Stimulated activated CD8-positive, alpha-beta memory T cell treated with anti-CD3 and anti-CD28 coated beads, Interleukin-12 subunit alpha, Interleukin-12 subunit beta, amount 100 ng/mL, for 1 hour (primary cell): ENCODE data around the gene ELP5.

Source experiments
- DNase-seq: peaks from one replicate; pipeline ENCODE4 v3.0.0-alpha.2; 2020; ENCODE audit warnings: low read depth

ELP5 gene

DNA sequence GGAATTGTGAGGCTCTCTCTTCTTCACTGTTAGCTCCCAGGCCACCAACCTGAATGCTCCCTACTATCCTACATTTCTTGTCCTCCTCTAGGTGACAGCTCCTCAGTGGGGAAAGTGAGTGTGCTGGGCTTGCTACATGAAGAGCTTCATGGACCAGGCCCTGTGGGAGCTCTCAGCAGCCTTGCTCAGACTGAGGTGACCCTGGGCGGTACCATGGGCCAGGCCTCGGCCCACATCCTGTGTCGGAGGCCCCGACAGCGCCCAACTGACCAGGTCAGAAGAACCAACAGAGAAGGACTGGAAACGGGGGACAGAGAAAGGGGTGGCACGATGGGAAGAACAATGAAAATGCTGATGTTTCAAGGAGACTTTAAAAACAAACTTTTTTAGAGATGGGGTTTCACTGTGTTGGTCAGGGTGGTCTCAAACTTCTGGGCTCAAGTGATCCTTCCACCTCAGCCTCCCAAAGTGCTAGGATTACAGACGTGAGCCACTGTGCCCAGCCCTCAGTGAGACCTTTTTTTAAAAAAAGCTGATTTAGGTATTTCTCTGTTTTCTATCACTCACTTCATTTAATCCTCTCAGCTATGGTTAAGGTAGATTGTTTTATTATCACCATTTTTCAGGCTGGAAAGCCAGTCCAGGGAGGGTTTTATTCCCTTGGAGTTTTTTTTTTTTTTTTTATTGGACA lies 4.9 kb downstream of the ELP5 start:
- DNase-seq: no peak

DNA sequence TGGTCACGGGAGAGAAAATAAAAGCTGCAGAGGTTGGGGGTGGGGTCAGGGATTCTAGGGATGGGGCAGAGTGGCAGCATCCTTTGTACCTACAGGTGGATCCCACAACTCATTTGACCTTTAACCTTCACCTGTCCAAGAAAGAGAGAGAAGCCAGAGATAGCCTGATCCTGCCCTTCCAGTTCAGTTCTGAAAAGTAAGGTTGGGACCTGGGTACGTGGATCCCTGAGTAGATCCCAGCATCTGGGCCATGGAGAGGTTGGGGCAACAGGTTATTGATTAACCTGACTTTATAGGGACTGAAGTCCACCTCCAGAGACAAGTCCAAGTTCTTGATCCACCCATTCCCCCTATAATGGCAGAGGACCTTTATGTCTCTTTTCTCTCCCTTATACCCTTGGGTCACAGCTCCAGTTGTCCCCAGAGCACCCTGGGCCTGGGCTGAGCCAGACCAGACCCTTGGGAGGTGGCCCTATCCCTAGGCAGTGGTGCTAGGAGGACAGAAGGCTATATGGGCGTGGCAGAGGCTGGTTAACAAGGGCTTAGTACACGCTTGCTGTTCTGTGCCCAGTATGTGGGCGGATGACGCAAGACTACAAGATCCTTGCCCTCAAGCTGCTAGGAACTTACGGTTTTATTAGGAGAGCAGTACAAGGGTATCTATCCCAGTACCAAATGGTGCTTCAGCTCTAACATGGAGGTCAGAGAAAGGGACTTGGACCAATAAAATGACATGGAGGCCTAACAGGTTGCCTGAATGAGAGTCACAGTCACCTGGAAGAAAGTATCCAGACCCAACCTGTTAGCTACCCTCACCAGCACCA lies 6.9 kb downstream of the ELP5 start:
- no peak for DNase-seq

DNA sequence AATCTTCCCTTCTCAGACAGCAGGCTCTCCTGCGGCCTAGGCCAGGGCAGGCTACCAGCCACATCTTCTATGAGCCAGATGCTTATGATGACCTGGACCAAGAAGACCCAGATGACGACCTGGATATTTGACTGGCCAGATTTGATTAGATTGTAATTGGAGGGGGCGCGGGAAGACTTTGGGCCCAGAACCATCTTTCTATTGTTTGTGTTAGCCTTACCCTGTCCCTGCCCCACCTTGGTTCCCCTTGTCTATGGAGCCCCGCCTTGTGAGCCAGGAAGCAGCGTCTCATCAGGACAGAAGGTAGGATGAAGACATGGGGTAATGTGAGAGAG lies 7.5 kb downstream of the ELP5 start:
- no peak for DNase-seq

DNA sequence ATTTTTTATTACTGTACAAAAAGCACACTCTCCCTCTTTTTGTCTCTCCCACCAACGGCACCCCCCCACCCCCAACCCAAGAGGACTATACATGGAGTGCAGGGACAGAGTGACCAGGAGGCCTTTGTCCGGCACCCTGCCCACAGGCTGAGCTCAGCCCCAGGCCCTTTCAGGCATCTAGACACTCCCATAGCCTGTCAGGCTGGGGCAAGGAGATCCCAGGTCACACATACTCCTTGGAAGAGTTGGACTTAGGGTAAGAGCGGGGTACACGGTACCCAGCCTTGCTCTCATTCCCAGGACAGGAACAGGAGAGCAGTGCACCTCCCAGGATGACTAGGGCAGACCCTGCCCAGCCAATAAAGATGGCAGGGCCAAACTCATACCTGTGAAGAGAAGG lies 8.1 kb downstream of the ELP5 start:
- no peak for DNase-seq

DNA sequence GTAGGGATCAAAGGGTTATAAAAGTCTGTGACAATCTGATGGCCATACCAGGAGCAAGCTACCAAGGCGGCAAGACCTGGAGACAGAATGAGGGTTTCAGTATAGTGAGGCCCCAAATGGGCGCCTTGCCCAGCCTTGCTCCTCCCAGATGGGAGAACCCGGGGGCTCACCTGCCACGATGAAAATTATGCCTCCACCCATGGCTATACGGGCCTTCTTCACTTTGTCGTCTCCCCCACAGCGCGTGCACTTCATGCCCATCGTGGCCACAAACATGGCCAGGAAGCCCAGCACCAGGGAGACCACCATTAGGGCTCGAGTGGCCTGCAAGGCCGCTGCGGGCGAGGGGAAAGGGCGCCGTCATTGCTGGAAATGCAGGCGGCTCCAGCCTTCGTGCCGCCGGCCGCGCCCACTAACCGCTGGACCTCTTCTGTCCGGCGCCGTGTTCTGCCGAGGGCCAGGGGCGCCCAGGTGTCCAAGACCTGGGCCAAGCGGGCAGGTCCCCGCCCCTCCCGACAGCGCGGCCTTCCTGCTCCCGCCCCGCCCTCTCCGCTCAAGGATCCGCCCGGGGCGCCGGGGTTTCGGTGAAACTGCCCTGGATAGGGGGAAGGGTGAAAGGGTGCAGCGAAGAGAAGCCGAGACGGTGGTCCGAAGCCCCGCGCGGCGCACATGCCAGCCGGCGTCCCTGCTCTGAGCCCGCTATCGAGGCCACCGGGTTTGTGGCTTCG lies 8.8 kb downstream of the ELP5 start:
- DNase-seq: no peak

DNA sequence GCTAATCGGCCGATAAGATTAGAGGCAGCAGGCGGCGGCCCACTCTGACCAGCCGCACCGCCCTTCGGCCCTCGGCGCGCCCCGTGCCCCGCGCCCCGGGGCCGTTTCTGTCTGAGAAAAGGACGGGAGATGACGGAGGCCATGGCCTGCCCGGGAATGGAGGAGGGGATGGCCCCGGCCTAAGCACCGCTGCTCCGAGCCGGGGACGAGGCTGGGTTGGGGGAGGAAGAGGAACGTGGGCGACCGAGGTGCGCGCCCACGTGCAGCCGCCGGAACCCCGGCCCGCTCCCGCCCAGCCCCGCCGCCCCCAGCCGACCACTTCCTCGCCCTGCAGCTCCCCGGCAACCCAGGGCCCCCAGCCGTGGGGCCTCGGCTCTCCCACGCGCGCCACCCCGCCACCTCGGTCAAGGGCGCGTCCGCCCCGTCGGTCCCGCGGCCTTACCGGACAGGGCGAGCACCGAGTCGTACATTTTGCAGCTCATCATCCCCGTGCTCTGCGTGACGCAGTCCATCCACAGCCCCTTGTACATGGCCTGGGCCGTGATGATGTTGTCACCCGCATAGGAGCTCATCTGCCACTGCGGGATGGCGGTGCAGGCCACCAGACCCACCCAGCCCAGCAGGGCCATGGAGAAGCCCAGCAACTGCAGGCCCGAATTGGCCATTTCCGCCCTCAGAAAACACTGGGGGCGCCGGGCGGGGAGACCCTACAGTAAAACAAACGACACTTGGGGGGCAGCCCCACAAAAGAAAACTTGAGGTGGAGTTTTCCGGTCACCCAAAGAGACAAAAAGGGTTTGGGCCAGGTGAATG lies 9.6 kb downstream of the ELP5 start:
- no peak for DNase-seq

DNA sequence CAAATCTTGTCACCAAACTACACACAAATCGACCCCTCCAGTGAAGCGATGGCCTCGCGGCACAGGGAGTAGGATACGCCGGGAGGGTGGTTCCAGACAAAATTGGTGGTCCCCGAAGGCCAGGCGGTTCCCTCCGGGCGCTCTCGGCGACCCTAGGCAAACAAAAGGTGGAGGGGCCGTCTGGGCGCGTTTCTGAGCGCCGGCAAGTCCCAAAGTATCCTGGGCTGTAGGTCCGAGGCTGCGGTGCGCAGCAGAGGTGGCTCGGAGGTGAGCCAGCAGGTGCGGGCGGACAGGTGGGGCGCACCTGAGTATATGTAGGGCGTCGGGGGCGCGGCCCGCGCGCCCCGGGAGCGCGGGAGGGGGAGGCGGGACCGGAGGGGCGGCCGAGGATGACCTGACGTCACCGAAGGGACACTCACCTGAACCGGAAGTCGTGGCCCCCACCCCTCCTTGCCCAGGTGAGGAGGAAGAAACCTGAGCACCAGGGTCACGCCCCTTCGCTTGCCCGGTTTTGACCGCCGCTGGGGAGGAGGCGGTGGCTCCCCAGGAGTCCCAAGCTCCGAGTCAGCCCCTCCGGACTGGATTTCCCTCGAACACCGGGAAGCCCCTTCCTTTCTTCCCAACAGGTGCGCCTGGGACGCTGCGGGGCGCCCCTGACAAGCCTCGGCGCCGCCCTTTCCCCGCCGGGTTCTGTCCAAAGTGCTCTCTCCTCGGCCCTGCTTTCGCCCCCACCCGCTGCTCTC lies 10.3 kb downstream of the ELP5 start, which contains the start of gene CLDN7:
Gene CLDN7 (minus strand): TSS at position 287 of the 743 bp plus-strand sequence. CDS start 435 bp downstream, outside the sequence.
- DNase-seq: no peak

DNA sequence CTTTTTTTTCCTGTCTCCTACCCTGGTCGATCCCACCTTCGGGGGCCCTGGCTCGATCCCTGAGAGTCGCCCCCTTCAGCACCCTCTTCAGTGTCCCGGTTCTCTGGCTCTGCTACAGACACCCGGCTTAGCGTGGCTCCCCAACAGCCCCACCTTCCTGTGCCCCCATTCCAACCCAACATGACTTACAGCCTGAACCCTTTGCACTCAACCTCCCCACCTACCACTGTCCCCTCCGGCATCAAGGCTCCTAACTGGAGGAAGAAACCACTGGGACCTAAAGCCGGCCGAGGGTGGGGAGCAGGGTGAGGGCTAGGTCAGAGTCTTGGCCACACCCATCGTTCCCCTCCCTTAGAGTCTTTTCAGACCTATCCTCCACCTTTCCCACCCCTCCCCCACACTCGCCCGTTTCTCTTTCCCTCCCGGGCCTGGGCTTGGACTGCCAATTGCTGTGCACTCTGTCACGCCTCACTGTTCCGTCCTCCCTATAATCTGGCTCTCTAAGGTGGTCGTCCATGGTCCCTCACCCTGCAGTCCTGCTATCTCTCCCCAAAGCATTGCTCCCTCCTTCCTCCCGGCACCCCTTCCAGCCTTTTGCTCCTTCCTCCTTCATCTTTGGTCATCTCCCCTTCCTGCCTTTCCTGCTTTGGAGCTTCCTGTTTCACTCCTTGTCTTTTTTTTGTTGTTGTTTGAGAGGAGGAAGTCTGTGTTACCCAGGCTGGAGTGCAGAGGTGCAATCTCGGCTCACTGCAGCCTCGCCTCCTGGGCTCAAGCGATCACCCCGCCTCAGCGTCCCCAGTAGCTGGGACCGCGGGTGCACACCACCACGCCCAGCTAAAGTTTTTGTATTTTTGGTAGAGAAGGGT lies 11.2 kb downstream of the ELP5 start:
- no peak for DNase-seq

DNA sequence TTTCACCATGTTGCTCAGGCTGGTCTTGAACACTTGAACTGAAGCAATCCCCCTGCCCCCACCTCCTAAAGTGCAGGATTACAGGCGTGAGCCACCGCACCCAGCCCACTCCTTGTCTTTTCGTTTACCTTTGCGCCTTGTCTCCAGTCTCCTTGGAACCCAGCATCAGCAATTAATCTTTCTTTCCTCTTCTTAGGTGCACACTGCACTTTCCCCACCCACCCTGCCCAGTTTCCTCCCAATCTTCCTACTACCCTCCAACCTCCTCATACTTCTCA lies 11.7 kb downstream of the ELP5 start:
- no peak for DNase-seq

DNA sequence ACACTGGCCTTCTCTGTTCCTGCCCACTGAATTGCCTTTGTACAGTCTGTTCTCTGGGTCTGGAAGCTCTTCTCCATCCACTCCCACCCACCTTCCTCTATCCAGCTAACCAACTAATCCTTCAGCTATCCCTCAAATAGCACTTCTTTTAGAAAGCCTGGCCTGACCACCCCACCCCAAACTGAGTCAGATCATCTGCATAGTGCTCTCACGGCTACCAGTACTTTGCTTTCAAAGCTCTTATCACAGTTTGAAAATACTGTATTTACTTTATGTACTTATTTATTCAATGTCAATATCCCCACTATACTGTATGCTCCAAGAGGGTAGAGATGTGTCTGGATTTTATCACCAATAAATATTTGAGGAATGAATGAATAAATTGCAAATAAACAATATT lies 14.8 kb downstream of the ELP5 start:
- DNase-seq: no peak

DNA sequence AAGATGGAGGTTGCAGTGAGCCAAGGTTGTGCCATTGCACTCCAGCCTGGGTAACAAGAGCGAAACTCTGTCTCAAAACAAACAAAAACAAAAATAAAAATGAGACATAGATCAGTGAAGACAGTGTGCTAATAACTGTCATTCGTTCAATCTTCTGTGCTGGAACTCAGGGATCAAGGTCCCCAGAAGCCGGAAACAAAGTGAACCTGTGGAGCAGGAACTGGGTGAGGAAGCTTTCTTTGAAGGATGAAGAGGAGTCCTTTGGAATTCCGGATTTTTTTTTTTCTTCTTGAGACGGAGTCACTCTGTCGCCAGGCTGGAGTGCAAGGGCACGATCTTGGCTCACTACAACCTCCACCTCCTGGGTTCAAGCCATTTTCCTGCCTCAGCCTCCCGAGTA lies 27.4 kb downstream of the ELP5 start:
- no peak for DNase-seq

DNA sequence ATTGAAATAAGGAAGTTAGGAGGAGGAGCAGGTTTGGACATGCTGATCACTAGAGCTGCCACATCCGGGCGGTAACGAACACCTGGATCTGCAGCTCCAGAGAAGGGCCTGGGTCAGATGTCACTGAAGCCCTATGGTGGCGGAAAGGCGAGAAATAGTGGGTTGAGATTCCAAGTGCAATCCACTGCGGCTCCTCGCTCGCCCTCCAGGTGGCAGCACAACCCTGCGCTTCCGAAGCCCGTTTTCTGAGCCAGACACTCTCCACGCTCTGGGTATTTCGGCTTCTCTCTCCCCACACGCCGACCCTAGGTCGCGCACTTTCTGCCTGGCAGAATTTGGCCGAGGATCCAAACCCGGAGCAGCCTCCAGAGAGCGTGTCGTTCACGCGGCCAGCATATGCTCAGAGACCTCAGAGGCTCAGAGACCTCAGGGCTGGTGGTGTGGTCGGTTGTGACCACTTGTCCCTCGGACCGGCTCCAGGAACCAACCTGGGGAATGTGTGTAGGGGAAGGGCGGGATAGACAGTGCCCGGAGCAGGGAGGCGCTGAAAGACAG lies 28.6 kb downstream of the ELP5 start:
- DNase-seq: peak; percentile 75

DNA sequence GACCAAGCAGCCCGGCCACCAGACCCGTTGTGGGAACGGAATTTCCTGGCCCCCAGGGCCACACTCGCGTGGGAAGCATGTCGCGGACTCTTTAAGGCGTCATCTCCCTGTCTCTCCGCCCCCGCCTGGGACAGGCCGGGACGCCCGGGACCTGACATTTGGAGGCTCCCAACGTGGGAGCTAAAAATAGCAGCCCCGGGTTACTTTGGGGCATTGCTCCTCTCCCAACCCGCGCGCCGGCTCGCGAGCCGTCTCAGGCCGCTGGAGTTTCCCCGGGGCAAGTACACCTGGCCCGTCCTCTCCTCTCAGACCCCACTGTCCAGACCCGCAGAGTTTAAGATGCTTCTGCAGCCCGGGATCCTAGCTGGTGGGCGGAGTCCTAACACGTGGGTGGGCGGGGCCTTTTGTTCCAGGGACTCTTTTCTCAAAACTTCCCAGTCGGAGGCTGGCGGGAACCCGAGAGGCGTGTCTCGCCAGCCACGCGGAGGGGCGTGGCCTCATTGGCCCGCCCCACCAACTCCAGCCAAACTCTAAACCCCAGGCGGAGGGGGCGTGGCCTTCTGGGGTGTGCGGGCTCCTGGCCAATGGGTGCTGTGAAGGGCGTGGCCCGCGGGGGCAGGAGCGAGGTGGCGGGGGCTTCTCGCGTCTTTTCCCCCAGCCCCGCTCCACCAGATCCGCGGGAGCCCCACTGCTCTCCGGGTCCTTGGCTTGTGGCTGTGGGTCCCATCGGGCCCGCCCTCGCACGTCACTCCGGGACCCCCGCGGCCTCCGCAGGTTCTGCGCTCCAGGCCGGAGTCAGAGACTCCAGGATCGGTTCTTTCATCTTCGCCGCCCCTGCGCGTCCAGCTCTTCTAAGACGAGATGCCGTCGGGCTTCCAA lies 29.3 kb downstream of the ELP5 start, which contains the start of gene SLC2A4:
Gene SLC2A4 (plus strand): TSS at position 645 of the 879 bp plus-strand sequence. CDS start 217 bp downstream, at position 862.
- DNase-seq: peak; percentile 58

DNA sequence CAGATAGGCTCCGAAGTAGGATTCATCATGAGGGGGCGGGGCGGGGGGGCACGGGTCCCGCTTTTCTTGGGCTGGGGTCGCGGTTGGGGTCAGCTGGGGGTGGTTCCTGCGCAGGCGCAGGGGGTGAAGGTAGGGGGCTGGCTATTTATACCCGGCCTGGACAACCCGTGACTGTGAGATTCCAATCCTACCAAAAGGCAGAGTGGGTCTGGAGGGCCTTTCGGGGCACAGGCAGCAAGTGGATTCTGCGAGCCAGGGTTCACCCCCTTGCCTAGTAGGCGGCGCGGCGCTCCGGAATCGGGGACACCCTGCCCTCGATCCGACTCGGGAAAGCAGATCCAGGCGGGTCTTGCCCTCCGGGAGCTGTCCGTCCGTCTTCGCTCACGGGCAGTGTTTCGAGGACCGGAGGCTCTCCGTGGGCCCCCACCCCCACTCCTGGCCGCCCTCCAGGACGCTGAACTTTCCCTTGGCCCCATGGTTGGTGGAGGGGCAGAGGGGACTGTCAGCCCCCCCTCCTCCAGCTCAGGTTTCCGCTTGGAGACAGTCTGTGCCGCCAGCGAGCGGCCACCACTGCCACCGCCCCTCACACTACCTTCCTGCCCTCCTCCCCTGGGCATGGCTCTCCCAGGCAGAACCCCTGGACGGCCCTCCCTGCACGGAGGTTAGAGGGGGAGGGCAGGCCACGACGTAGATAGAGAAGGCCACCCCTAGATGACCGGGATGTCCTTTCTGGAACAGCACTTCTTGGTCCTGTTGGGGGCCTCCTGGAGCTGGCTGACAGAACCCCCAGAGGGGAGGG lies 30.1 kb downstream of the ELP5 start:
- no peak for DNase-seq

DNA sequence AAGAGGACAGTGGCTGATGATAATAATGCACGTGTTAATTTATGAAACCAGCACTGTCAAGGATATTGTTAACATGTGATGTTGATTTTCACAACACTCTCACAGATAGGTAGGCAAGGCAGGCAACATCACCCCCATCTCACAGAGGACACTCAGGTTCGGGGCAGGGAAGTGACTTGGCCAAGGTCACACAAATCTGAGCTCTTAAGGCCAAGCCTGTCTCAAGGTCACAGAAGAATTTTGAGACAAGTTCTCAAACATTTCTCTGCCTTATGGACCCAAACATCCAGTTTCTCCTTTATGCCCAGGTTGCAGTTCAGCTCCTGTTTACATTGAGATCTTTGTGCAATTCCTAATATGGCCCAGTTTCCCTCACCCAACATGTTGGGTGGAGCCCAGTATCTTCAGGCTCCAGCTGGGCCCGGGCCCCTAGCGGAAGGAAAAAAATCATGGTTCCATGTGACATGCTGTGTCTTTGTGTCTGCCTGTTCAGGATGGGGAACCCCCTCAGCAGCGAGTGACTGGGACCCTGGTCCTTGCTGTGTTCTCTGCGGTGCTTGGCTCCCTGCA lies 30.8 kb downstream of the ELP5 start:
- no peak for DNase-seq

DNA sequence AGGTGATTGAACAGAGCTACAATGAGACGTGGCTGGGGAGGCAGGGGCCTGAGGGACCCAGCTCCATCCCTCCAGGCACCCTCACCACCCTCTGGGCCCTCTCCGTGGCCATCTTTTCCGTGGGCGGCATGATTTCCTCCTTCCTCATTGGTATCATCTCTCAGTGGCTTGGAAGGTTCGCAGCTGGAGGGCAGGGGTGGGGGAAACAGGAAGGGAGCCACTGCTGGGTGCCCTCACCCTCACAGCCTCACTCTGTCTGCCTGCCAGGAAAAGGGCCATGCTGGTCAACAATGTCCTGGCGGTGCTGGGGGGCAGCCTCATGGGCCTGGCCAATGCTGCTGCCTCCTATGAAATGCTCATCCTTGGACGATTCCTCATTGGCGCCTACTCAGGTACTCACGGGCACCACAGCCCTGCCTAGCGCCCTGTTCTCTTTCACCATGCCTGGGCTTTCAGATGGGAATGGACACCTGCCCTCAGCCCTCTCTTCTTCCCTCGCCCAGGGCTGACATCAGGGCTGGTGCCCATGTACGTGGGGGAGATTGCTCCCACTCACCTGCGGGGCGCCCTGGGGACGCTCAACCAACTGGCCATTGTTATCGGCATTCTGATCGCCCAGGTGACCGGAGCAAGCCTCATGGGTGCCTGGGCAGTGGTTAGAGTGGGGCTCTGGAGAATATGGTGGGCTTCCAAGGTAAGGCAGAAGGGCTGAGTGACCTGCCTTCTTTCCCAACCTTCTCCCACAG lies 31.6 kb downstream of the ELP5 start:
- DNase-seq: no peak

DNA sequence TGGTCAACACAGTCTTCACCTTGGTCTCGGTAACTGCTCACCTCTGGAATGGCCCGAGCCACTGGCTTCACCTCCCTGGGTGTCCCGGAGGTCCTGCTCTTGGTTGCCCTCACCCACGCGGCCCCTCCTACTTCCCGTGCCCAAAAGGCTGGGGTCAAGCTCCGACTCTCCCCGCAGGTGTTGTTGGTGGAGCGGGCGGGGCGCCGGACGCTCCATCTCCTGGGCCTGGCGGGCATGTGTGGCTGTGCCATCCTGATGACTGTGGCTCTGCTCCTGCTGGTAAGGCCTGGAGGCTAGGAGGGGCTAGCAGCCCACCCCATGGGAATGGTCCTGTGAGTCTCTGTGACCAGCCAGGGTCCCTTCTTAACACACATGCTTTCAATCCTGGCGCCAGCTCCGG lies 32.9 kb downstream of the ELP5 start:
- no peak for DNase-seq
